ENCODE measurements around the gene GRPEL1.

GRPEL1 gene

DNA sequence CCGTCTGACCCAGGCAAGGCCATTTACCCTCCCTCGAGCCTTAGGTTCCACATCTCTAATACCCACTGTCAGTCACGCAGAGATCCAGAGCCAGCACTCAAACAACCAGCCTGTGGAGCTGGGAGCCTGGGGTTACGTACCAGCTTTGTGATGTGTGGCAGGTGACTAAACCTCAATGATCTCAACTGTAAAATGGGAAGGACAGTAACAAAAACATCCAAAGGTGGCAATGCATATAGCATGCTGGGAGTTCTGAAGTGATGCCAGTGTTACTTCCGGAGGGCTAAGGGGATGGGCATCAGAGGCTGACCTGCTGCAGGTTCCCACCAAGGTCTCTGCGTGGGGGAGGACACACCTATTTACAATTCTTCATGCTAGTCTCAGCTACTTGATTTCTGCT lies 6.0 kb downstream of the GRPEL1 start:
- DNase-seq = no peak

GRCh38 chr4:7060346-7061150 lies 7.3 kb downstream of the GRPEL1 start:
- no peak for DNase-seq

DNA sequence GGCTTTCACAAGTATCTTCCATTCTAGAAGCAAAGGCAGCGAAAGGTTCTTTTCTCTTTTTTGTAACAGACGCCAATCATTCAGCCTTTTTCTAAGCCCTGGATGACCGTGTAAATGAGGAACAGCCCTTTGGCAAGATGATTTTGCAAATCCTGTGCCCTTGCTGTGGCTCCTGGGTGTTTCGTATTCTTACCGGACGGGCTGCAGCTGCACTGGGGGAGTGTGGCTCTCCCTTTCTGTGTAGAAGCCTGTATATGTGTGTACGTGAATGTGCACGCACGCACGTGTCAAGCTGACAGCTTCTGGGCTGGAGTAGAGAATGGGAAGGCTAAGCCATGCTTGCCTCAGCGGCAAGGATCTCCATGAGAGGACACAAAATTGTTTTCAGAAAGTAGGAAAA lies 8.2 kb downstream of the GRPEL1 start:
- DNase-seq = no peak

DNA sequence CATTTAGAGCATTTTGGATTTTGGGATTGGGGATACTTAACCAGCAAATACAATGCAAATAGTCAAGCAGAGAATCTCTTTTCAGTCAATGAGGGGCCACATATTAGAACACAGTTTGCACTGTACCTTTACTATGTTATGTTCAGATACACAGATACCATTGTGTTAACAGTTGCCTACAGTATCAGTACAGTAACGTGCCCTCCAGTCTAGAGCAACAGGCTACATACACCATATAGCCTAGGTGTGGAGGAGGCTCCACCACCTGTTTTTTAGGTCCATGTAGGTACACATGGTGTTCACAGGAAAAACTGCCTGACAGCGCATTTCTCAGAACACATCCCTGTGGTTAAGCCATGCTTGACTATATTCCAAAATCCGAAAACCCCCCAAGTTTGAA lies 9.1 kb downstream of the GRPEL1 start:
- DNase-seq = no peak

DNA sequence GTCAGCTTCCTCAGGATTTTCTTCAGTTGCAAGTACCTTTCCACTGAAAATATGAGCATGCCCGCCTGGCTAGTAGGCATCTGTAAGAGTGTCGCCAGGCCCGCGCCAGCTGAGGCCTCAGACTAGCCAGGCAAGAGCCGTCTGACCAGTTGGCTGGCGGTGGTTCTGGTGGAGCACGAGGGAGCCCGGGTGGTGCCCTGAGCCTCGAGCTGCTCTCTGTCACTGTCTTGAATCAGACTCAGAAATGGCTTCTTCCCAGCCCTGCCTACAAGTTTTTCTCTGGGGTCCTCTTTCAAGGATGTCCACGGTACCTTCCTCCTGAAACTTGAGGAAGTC lies 11.9 kb downstream of the GRPEL1 start:
- no peak for DNase-seq

- no peak for DNase-seq
These were observed 12.5 kb downstream of the GRPEL1 start for GRCh38 chr4:7055111-7055989.

DNA sequence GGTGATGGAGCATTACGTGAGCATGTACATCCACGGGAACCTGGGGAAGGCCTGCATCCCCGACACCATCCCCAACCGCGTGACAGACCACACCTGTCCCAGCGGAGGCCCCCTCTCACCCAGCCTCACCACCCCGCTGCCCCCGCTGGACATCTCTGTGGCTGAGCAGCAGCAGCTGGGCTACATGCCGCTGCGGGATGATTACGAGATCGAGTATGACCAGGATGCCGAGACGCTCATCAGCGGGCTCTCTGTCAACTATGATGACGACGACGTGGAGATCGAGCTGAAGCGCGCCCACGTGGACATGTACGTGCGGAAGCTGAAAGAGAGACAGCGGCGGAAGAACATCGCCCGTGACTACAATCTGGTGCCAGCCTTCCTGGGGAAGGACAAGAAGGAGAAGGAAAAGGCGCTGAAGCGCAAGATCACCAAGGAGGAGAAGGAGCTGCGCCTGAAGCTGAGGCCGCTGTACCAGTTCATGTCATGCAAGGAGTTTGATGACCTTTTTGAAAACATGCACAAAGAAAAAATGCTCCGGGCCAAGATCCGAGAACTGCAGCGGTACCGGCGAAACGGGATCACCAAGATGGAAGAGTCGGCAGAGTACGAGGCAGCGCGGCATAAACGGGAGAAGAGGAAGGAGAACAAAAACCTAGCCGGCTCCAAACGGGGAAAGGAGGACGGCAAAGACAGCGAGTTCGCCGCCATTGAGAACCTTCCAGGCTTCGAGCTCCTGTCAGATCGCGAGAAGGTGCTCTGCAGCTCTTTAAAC lies 13.6 kb downstream of the GRPEL1 start:
- no peak for DNase-seq

DNA sequence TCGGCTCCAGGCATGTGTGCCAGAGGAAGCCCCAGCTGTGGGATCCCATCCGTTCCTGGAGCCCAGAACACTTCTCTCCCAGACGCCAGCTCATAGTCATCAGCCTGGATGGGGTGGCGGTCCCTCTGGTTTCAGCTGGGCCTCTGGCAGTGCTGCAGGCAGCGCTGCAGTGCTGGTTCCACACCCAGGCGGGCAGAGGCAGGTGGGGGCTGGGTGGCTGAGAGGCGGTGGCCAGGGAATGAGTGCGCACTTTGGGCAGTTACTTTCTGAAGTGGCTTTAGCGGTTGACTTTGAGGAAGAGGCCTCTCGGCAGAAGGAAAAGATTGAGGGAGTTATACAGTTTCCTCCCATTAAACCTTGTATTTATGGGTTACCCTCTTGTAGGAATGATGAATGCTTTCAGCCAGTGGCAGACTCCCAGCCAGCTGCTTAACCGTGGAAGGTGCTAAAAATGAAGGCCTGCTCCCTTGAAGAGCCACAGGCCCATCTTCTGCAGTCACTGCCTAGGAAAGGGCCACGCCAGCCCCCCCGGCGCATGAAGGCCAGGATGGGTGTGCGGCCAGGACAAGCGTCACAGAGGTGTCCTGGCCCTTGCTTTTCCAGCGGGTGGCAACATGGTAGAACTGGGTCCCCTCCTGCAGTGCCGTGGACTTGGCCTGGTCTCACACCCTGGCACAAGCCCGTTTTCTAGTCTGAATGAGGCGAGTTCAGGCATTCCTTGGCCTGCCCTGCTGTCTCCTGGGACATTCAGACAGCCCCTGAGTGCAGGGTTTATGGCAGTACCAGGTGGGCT lies 14.7 kb downstream of the GRPEL1 start:
- DNase-seq = no peak

DNA sequence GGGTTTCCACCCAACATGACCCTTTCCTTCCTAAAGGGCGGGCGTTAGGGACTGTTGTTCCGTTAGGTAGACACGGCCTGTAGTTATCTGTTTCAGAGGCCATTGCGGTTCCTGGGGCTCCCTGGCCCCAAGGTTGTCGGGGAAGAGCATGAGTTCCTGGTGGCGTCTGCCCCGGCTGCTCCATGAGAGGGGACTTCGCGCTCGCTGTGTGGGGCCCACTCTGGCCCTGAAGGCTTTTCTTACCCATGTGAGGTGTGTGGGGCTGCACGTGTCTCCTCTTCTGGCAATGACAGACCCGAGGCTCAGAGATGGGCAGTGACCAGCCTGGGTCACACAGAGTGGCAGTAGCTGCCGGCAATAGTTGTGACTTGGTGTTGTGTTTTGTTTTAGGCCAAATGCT lies 15.6 kb downstream of the GRPEL1 start:
- no peak for DNase-seq

GRCh38 chr4:7051905-7052304 lies 16.0 kb downstream of the GRPEL1 start:
- no peak for DNase-seq

DNA sequence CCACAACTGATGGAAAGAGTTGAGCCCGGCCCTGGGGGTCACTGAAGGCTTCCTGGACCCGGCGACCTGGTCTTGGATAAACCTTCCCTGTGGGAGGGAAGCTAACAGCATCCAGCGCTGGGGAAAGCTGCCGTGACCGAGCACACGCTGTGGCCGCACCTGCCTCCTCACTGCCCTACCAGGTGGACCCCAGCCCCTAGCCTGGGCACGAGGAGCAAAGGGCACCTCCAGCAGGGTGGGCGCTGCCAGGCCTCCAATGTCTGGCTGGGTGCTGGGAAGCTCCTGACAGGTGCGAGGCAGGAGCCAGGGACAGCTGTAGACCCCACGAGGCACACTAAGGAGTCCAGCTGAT lies 16.7 kb downstream of the GRPEL1 start:
- no peak for DNase-seq

DNA sequence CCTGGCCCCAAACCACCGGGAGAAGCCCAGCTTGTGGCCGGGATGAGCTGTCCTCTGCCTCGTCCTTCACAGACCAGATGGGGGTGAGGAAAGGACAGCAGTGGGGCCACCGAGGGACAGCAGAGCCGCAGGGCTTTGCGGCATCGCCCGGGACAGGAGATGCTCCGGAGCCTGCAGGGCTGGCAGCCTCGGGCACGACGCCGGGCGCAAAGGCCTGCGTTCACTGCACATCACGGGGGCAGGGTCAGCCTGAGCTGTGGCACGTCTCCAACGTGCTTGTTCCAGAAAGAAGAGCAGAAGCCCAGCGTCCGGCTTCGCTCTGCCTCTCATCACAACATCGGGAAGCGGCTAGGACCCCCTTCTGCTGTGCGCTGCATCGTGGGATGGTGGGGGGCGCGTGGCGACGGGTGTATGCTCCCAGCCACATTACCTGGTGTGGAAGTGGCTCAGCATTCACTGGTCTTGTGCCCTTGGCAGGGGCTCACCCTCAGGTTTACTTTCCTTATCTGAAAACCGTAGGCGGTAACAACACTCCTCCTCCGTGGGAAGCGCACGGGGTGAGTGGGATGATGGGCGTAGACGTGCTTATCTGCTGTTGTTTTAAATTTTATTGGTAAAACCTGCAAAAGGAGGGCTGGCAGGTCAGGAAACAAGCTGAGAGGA lies 17.3 kb downstream of the GRPEL1 start:
- DNase-seq = no peak

DNA sequence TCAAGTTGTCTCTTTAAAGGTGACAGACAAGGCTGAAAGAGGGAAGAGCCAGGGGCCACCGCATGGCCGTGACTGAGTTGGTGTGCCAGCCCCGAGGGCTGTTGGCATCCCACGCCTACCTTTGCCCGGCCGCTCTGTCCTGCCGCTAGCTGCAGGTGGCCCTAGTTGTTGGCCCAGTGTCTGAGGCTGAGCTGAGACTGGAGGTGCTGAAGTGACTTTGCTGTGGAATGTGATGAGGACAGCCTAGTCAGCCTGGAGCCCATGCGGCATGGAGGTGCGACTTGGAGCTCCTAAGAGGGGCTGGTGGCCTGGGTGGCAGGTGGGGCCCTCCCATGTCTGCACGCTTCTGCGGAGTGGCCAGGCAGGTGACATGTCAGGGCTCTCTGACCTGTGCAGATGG lies 18.1 kb downstream of the GRPEL1 start:
- DNase-seq = no peak

- DNase-seq = no peak
These were observed 18.6 kb downstream of the GRPEL1 start for GRCh38 chr4:7049295-7049694.

DNA sequence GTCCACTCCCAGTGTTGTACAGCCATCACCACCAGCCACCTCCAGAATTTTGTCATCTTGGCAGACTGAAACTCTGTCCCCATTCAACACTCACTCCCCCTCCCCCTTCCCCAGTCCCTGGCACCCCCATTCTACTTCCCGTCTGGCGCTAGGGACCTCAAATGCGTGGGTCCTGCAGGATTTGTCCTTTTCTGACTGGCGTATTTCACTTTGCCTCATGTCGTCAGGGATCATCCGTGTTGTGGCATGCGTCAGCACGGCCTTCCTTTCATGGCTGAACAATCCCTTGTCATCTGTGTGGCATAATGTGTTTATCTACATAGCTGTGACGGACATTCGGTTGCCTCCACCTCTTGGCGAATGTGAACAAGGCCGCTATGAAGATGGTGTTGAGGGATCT lies 19.2 kb downstream of the GRPEL1 start:
- DNase-seq = no peak

DNA sequence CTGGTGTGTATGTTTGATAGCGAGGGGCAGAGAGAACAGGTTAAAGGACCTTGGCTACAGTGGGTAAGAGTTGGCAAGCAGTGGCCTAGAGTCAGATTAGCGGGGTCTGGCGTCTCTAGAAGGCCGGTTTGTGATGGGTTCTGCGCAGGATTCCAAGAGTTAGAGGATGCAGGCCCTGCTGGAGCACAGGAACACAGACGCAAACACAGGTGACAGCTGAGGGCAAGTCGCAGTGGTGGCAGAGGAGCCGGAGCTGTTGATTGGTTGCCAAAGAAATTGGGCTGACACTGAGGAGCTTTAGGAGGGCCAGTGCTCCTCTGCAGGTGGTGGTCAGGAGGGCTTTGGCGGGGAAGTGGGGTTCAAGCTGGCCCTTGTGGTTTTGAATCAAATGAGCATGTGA lies 20.9 kb downstream of the GRPEL1 start:
- DNase-seq = no peak

- no peak for DNase-seq
These were observed 21.6 kb downstream of the GRPEL1 start for GRCh38 chr4:7045961-7046921.

DNA sequence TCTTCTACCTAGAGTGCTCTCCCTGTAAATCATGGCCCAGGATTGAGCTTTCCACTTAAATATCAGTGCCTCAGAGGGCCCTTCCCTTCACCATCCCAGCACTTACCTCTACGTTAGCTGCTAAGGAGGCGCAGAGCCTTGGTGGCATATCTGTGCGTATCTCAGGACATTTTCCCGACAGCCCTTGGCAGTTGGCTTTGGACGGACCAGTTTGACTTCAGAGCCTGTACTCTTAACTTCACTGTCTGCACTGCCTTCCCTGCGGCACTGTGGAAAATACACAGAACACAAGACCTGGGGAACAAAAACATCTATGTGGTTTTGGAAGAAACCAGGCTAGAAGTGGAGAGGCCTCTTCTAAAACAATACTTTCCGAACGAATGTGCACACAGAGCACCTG lies 22.3 kb downstream of the GRPEL1 start:
- DNase-seq = no peak

GRCh38 chr4:7044137-7044930 lies 23.5 kb downstream of the GRPEL1 start:
- DNase-seq = no peak
